T-helper 1 cell treated with Interleukin-12 subunit alpha and Interleukin-12 subunit beta and Interleukin-4 antibody, amounts not matched to agents 30 μg/mL and 1 μg/mL, for 36 hours (primary cell): ENCODE measurements around the gene TMEM51.

Source experiments
- H3K27ac Mint-ChIP-seq: one replicate; pipeline ENCODE4 v1.8.0; 2021; ENCODE audit warnings: mild to moderate bottlenecking, mixed read lengths
- H3K27me3 Mint-ChIP-seq: one replicate; pipeline ENCODE4 v1.8.0; 2021; ENCODE audit warnings: low read depth, mixed read lengths
- H3K36me3 Mint-ChIP-seq: one replicate; pipeline ENCODE4 v1.8.0; 2021; ENCODE audit warnings: low read depth, mixed read lengths
- H3K4me1 Mint-ChIP-seq: one replicate; pipeline ENCODE4 v1.8.0; 2021; ENCODE audit warnings: low read depth, mixed read lengths
- H3K4me3 Mint-ChIP-seq: one replicate; pipeline ENCODE4 v1.8.0; 2021; ENCODE audit warnings: mild to moderate bottlenecking, moderate library complexity, mixed read lengths
- H3K9me3 Mint-ChIP-seq: one replicate; pipeline ENCODE4 v1.8.0; 2021; ENCODE audit warnings: mixed read lengths

TMEM51 gene

DNA sequence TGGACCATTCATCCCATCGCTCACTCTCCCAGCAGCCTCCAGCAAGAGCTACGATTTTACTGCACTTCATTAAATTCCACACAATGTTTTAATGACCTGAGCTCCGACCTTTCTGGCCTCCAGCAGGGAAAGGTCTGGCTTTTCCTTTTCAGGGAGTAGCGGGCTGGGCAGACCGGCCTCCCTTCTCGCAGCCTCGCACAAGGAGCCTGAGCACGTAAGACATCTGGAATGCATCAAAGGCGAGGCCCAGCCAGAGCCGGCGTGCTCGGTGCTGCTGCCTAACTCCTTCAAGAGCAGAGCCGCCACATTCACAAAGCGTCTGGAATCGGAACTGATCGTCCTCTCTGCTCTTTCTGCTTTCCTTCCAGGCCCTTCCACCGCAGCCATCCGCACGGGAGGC is 61.0 kb downstream of the TMEM51 start:
- H3K27me3 Mint-ChIP-seq, result peaks cover 59% of the 10 kb centered on the region
- no peak overlapping the region for H3K27ac Mint-ChIP-seq
- H3K4me1 Mint-ChIP-seq, result peaks cover 1% of the 10 kb centered on the region
- no peaks in the 10 kb centered on the region for H3K36me3 Mint-ChIP-seq
- H3K9me3 Mint-ChIP-seq, result no peaks in the 10 kb centered on the region
- H3K4me3 Mint-ChIP-seq, result no peak overlapping the region

DNA sequence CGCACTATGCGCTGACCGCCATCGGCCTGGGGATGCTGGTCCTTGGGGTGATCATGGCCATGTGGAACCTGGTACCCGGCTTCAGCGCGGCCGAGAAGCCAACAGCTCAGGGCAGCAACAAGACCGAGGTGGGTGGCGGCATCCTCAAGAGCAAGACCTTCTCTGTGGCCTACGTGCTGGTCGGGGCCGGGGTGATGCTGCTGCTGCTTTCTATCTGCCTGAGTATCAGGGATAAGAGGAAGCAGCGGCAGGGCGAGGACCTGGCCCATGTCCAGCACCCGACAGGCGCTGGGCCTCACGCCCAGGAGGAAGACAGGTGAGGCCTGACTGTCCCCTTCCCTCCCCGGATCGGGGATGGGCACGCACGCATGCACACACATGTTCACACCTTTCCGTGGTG is 61.6 kb downstream of the TMEM51 start:
- Mint-ChIP-seq H3K27ac (no peak overlapping the region), H3K9me3 (no peaks in the 10 kb centered on the region), H3K36me3 (no peaks in the 10 kb centered on the region), H3K4me1 (peaks cover 1% of the 10 kb centered on the region), H3K4me3 (no peak overlapping the region), H3K27me3 (peaks cover 55% of the 10 kb centered on the region)

DNA sequence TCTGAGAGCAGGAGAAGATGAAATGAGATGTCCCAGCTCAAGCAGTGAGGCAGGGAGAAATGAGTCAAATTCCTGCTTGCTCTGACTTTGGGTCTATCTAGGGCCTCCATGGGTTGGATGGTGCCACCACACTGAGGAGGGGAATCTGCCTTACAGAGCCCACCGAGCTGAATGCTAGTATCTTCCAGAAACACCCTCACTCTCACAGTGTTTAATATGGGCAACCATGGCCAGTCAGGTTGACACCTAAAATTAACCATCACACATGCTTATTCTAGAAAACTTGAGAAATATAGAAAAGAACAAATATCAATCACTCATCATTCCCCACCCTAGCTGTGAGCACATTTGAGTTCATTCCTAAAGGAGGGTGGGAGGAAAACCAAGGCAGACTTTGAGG is 64.1 kb downstream of the TMEM51 start:
- no peak overlapping the region for H3K4me3 Mint-ChIP-seq
- no peak overlapping the region for H3K27ac Mint-ChIP-seq
- H3K4me1 Mint-ChIP-seq, result peaks cover 1% of the 10 kb centered on the region
- H3K36me3 Mint-ChIP-seq, result no peaks in the 10 kb centered on the region
- H3K27me3 Mint-ChIP-seq, result peaks cover 44% of the 10 kb centered on the region
- no peaks in the 10 kb centered on the region for H3K9me3 Mint-ChIP-seq

DNA sequence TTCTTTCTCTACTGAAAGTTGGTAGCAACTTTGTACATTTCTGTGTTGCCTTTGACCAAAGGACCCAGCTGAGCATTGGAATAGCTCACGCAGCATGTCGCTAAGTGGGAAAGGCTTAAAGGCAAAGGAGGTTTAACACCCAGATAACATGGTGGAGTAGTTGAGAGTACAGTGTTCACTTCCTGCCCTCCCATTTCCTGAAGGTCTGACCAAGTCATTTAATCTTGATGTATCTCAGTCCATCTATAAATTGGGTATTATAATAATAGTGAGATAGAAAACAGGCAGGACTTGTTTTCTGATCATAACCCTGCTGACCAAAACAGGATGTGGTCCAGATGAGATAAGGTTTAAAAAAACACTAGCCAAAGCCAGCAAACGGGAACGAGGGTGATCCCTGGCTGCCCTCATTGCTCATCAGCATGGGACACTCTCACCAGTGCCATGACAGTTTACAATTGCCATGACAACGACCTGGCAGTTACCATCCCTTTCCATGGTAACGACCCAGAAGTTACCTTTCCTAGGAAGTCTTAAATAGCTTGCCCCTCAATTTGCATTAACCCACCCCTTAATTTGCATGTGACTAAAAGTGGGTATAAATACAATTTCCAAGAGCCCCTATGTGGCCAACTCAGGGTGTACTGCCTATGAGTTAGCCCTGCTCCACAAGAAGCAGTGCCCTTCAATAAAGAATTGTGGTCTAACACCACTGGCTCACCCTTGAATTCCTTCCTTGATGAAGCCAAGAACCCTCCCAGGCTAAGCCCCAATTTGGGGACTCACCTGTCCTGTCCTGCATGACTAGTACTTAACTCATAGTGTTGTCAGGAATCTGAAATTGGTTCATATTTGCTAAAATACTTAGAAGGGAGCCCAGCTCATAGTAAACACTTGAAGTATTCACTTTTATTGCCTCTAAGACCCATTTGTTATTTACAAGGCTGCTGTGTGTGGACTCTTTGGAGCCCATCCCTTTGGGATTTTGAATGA is 65.0 kb downstream of the TMEM51 start:
- H3K27ac Mint-ChIP-seq, result no peak overlapping the region
- peaks cover 39% of the 10 kb centered on the region for H3K27me3 Mint-ChIP-seq
- H3K4me3 Mint-ChIP-seq, result no peak overlapping the region
- H3K4me1 Mint-ChIP-seq, result peaks cover 1% of the 10 kb centered on the region
- no peaks in the 10 kb centered on the region for H3K9me3 Mint-ChIP-seq
- no peaks in the 10 kb centered on the region for H3K36me3 Mint-ChIP-seq

DNA sequence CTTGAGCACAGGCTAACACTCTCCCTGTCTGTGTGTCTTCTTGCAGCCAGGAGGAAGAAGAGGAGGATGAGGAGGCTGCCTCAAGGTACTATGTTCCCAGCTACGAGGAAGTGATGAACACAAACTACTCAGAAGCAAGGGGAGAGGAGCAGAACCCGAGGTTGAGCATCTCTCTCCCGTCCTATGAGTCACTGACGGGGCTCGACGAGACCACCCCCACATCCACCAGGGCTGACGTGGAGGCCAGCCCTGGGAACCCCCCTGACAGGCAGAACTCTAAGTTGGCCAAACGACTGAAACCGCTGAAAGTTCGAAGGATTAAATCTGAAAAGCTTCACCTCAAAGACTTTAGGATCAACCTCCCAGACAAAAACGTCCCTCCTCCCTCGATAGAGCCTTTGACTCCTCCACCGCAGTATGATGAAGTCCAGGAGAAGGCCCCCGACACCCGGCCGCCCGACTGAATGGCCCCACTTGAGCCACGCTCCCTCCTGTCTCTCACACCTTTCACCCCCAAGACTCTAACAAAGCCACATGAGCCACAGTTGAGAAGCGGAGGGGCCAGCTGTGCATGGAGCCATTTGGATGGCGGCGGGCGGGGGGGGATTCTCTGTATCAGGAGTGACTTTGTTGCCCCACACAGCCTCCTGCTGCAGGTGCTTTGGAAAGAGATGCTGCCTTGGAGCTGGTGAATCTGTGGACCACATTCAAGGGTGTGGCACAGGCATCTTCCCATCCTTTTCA is 65.9 kb downstream of the TMEM51 start:
- H3K27ac Mint-ChIP-seq, result no peak overlapping the region
- H3K4me3 Mint-ChIP-seq, result no peak overlapping the region
- H3K36me3 Mint-ChIP-seq, result no peaks in the 10 kb centered on the region
- no peaks in the 10 kb centered on the region for H3K9me3 Mint-ChIP-seq
- peaks cover 1% of the 10 kb centered on the region for H3K4me1 Mint-ChIP-seq
- H3K27me3 Mint-ChIP-seq, result peaks cover 44% of the 10 kb centered on the region

DNA sequence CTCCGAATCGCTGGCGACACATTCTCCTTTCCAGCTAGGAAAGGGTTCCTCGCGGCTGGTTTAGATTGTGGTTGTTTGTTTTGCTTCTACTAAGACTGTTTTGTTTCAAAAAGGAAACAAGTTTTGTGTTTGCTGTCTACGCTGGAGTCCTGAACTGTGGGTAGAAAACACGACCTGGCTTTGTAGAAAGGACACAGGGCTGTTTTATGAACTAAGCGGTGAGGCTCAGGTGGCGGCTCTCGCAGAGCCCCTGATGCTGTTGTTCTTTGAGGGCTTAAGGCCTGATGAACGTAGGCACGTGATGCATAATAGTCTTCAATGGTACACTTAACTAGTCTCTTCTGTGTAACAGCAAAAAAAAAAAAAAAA is 66.5 kb downstream of the TMEM51 start:
- Mint-ChIP-seq H3K4me3 (no peak overlapping the region), H3K36me3 (no peaks in the 10 kb centered on the region), H3K9me3 (no peaks in the 10 kb centered on the region), H3K4me1 (peaks cover 1% of the 10 kb centered on the region), H3K27me3 (peaks cover 48% of the 10 kb centered on the region), H3K27ac (no peak overlapping the region)

DNA sequence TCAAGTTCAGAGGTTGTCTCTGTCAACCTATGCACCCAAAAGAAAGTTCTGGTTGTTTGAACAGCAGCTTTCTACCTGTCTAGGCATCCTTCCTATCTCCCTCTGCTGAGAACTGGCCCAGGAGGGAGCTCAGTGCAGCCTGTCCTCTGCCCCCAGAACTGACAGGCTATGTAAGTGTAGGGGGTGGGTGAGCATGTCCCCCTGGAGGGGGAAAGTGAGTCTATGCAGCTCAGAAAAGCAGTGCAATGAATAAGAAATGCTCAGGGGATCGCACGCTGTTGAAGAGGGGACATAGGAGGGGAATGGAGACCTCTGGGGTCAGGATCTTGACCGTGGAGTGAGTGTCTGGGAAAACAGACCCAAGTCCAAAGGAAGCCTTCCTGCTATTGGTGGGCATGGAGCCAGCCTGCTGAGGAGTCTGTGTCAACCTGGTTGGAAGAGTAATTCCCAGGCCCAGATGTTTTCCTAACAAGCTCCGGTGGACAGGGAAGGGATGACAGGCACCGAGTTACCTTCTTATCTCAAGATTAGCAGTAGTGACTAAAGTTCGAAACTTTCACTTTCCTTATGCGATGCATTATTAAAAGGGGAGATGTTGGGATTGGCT is 67.4 kb downstream of the TMEM51 start:
- H3K4me3 Mint-ChIP-seq, result no peak overlapping the region
- H3K27ac Mint-ChIP-seq, result no peak overlapping the region
- H3K36me3 Mint-ChIP-seq, result no peaks in the 10 kb centered on the region
- no peaks in the 10 kb centered on the region for H3K9me3 Mint-ChIP-seq
- H3K27me3 Mint-ChIP-seq, result peaks cover 48% of the 10 kb centered on the region
- peaks cover 1% of the 10 kb centered on the region for H3K4me1 Mint-ChIP-seq

DNA sequence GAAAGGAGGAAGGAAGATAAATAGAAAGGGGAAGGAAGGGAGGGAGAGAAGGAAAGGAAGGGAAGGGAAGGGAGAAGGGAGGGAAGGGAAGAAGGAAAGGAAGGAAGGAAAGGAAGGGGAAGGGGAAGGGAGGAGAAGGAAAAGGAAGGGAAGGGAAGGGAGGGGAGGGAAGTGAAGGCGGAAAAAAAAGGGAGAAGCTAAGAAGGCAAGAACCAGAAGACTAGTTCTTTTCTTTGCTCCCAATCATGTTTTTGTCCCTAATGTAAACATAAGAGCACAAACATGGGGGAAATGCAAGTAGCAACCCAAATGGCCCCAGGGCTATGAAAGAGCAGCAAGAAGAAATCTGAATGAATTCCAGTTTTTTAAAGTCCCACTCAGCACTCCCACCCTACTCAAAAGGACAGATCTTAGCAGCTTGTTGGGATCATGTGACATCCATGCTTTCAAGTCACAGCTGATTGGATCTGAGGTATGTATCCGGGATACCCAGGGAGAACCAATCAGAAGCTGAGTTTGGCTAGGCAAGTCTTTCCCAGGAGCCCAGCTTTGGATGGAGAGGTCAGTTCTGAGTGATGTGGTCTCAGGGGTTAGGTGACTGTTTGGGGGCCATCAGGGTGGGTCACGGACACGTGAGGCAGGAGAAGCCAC is 69.2 kb downstream of the TMEM51 start:
- H3K4me1 Mint-ChIP-seq, result peaks cover 1% of the 10 kb centered on the region
- H3K9me3 Mint-ChIP-seq, result no peaks in the 10 kb centered on the region
- peaks cover 47% of the 10 kb centered on the region for H3K27me3 Mint-ChIP-seq
- H3K27ac Mint-ChIP-seq, result no peak overlapping the region
- H3K4me3 Mint-ChIP-seq, result no peak overlapping the region
- H3K36me3 Mint-ChIP-seq, result no peaks in the 10 kb centered on the region

DNA sequence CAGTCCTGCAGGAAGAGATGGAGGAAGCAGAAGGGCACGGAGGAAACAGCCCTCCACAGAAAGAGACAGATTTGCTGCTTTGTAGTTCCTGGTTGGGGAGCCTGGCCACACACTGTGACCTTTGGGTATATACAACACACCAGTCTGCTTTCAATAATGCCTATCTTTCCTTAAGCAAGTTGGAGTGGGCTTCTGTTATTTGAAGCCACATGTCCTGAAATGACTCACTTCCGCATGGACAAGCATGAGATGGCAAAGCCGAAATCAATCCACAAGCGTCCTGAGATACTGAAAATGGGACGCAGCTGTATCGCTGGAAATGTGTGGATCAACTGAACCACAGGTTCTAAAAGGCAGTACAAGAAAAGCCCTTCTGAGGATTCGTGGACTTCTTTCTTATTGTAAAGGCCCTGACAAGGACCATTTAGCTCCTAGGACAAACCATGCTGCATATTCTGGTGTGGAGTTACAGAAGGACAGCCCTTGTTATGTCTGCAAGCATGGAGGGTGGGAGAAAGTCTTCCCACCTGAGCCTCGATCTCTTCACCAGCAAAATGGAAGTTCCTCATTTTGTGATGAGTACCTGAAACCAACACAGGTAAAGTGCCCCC is 70.8 kb downstream of the TMEM51 start:
- Mint-ChIP-seq H3K27me3 (peaks cover 40% of the 10 kb centered on the region), H3K36me3 (no peaks in the 10 kb centered on the region)

DNA sequence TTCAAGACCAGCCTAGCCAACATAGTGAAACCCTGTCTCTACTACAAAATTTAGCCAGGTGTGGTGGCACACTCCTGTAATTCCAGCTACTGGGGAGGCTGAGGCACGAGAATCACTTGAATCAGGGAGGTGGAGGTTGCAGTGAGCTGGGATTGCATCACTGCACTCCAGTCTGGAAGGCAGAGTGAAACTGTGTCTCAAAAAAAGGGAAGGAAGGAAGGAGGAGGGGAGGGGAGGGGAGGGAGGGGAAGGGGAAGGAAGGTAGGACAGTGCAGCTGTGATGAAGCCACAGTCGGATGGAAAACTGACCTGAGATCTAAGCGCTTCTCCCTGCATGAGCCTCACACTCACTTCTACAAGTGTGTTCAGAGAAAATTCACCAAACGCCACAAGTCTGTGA is 71.4 kb downstream of the TMEM51 start:
- H3K4me3 Mint-ChIP-seq, result no peak overlapping the region
- H3K4me1 Mint-ChIP-seq, result no peaks in the 10 kb centered on the region
- H3K9me3 Mint-ChIP-seq, result no peaks in the 10 kb centered on the region
- no peak overlapping the region for H3K27ac Mint-ChIP-seq
- H3K36me3 Mint-ChIP-seq, result no peaks in the 10 kb centered on the region
- peaks cover 42% of the 10 kb centered on the region for H3K27me3 Mint-ChIP-seq

More for the DNA sequence above, 70.8 kb downstream of the TMEM51 start:
- H3K4me1 Mint-ChIP-seq, result no peaks in the 10 kb centered on the region
- no peaks in the 10 kb centered on the region for H3K9me3 Mint-ChIP-seq
- no peak overlapping the region for H3K27ac Mint-ChIP-seq
- no peak overlapping the region for H3K4me3 Mint-ChIP-seq

DNA sequence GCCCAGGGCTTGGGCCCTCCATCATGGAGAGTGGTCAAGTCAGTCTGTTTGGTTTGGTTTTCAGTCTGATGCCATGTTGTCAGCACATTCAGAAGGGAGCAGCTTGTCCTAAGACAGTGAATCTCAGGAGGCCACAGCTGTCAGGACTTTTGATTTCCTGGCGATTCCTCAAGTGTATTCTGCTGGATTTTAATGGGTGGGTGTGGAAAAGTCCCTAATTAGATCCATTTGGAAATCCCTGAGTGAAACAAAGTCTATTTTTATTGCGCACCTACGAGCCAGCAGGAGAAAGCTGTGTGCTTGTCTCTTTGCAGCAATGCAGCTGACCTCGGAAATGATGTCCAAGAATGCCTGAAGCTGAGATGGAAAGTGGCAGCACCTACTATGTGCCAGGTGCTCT is 71.9 kb downstream of the TMEM51 start:
- Mint-ChIP-seq H3K4me3 (no peak overlapping the region), H3K4me1 (no peaks in the 10 kb centered on the region), H3K27ac (no peak overlapping the region), H3K36me3 (no peaks in the 10 kb centered on the region), H3K9me3 (no peaks in the 10 kb centered on the region), H3K27me3 (peaks cover 45% of the 10 kb centered on the region)

DNA sequence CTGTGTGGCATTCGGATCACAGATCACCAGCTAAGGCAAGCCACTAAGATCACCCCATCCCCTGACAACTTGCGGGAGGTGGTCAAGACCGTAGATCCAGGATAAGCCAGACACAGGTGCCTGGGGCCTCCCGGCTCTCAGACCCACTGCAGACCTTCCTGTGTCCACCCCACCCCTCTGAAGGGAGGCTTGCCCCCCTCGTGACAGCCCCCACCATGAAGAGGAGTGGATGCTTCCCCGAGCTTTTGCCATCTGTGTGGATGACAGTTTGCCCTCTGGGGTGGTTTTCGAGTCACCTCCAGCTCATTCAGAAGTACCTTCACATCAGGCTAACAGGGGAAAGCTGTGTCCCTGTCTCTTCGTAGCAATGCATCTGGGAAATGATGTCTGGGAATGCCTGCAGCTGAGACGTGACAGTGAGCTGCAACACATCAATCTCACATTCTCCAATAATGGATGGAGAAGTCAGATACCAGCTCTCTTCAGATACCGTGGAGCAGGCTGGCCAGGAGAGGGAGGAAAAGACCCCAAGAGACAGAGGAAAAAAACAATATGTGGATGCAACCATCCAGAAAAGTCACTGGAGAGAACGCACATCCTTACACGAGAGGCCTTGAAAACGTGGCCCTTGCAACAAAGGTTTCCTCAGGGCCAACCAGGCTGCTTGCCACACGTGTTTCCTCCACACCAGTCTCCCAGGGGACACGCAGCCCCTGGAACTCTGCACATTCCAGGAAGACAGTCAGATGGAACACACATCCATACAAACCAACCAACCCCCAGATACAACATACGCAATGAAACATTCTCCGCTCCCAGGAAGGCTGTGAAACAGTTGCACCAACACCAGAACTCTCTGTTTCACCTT is 73.1 kb downstream of the TMEM51 start:
- Mint-ChIP-seq H3K36me3 (no peaks in the 10 kb centered on the region), H3K27me3 (peaks cover 45% of the 10 kb centered on the region), H3K4me3 (no peak overlapping the region), H3K4me1 (peaks cover 6% of the 10 kb centered on the region), H3K9me3 (no peaks in the 10 kb centered on the region), H3K27ac (no peak overlapping the region)

DNA sequence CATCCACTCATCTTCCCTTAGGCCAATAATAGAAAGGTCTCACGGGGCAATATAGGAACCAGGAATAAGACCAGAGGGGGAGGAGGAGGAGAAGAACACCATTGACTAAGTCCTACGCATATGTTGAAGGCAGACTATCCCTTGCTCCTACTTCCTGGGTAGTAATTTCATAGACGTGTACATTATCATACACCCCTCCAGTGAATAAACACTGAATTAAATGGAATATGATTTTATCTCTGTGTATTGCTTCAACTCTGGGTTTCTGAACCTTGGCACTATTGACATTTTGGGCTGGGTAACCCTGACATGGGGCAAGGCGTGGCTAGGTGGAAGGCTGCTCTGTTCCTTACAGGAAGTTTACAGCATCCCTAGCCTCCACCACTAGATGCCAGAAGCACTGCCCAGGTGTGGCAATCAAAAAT is 76.2 kb downstream of the TMEM51 start:
- H3K4me3 Mint-ChIP-seq, result no peak overlapping the region
- no peak overlapping the region for H3K27ac Mint-ChIP-seq
- H3K4me1 Mint-ChIP-seq, result peaks cover 12% of the 10 kb centered on the region
- no peaks in the 10 kb centered on the region for H3K36me3 Mint-ChIP-seq
- H3K27me3 Mint-ChIP-seq, result peaks cover 48% of the 10 kb centered on the region
- no peaks in the 10 kb centered on the region for H3K9me3 Mint-ChIP-seq
